SK-N-SH (cell line): ENCODE data around the gene INO80D. TPM values are rescaled to one million over a fixed set of nuclear protein-coding genes. Genes with fewer than 3 reads are reported as not detected.

Source experiments
- CTCF ChIA-PET: fragments of 300-600, 350-600 bp; formaldehyde crosslinking; extraction: SDS; loops from one replicate; lab custom pipeline; 2021; lab: Yijun Ruan, JAX
- POLR2A ChIA-PET: fragments of 350-600 bp; sonication (Branson Sonifier 250); formaldehyde crosslinking; extraction: SDS; loops from one replicate; lab custom pipeline; 2020; ENCODE audit warnings: antibody characterized with exemption, inconsistent platforms; lab: Yijun Ruan, JAX
- DNase-seq: peaks from one replicate; pipeline ENCODE4 v3.0.0; 2012
- H2AFZ ChIP-seq: fragments of 200-600 bp; sonication (generic); 2 replicates; pipeline ENCODE4 v1.8.1; 2016; ENCODE audit warnings: antibody characterized with exemption, mild to moderate bottlenecking, low read depth
- H3F3A ChIP-seq: fragments of 200-600 bp; sonication (generic); replicated peaks from 2 replicates; pipeline ENCODE3; 2016; ENCODE audit warnings: antibody characterized with exemption, mild to moderate bottlenecking; ENCODE audit not compliant: insufficient read depth
- H3K27ac ChIP-seq, 2 experiments: fragments of 200-500 bp in 1 of 2; fragments of 200-600 bp in 1 of 2; sonication (Bioruptor generic) in 1 of 2; sonication (generic), shearing (Covaris generic) in 1 of 2; 2 replicates each; pipeline versions ENCODE4 v1.5.1 to v1.6.1; 2014 to 2016; ENCODE audit warnings: low read depth in 2 of 2, inconsistent platforms in 1 of 2, low read length in 1 of 2, mild to moderate bottlenecking in 1 of 2, mixed read lengths in 1 of 2
- H3K27me3 ChIP-seq: fragments of 200-600 bp; sonication (generic), shearing (Covaris generic); 2 replicates; pipeline ENCODE4 v1.6.1; 2016; ENCODE audit warnings: mixed run types; ENCODE audit not compliant: insufficient read depth
- H3K36me3 ChIP-seq, 2 experiments: fragments of 200-500 bp in 1 of 2; fragments of 200-600 bp in 1 of 2; sonication (Bioruptor generic) in 1 of 2; sonication (generic) in 1 of 2; replicated peaks in 1 of 2; 2 replicates each; pipeline versions ENCODE3 to v1.5.1; 2014 to 2016; ENCODE audit warnings: low read length in 1 of 2, mild to moderate bottlenecking in 1 of 2; ENCODE audit not compliant: insufficient read depth in 2 of 2, control insufficient read depth in 1 of 2
- H3K4me1 ChIP-seq, 2 experiments: fragments of 200-500 bp in 1 of 2; fragments of 200-600 bp in 1 of 2; sonication (Bioruptor generic) in 1 of 2; sonication (generic), shearing (Covaris generic) in 1 of 2; 2 replicates each; pipeline versions ENCODE4 v1.5.1 to v1.6.1; 2014 to 2016; ENCODE audit warnings: low read depth in 1 of 2, low read length in 1 of 2, mixed run types in 1 of 2; ENCODE audit not compliant: insufficient read depth in 2 of 2, control insufficient read depth in 1 of 2
- H3K4me2 ChIP-seq: fragments of 200-600 bp; sonication (generic), shearing (Covaris generic); 2 replicates; pipeline ENCODE4 v1.6.1; 2017; ENCODE audit warnings: mixed run types
- H3K4me3 ChIP-seq, 2 experiments: fragments of 200-500 bp in 1 of 2; fragments of 200-600 bp in 1 of 2; sonication (Bioruptor generic) in 1 of 2; sonication (generic), shearing (Covaris generic) in 1 of 2; 2 replicates each; pipeline versions ENCODE4 v1.5.1 to v1.8.1; 2014 to 2016; ENCODE audit warnings: low read depth in 2 of 2, inconsistent platforms in 1 of 2, low read length in 1 of 2, mild to moderate bottlenecking in 1 of 2, mixed read lengths in 1 of 2, moderate library complexity in 1 of 2
- H3K79me2 ChIP-seq: fragments of 200-600 bp; sonication (generic); 2 replicates; pipeline ENCODE4 v1.8.1; 2017; ENCODE audit warnings: mild to moderate bottlenecking; ENCODE audit not compliant: insufficient read depth
- H3K9ac ChIP-seq: fragments of 200-600 bp; sonication (generic); 2 replicates; pipeline ENCODE4 v1.6.1; 2017; ENCODE audit warnings: mixed run types
- H3K9me2 ChIP-seq: fragments of 200-600 bp; sonication (generic); 2 replicates; pipeline ENCODE4 v1.6.1; 2017; ENCODE audit warnings: mixed run types
- H3K9me3 ChIP-seq: fragments of 200-600 bp; sonication (generic); 2 replicates; pipeline ENCODE4 v1.6.1; 2017; ENCODE audit warnings: mixed run types, mild to moderate bottlenecking, moderate library complexity
- H4K20me1 ChIP-seq: fragments of 200-600 bp; sonication (generic); 2 replicates; pipeline ENCODE4 v1.6.1; 2017; ENCODE audit warnings: mild to moderate bottlenecking, mixed run types; ENCODE audit not compliant: insufficient read depth
- ELF1 ChIP-seq: IDR thresholded peaks from 2 replicates; pipeline ENCODE4 v1.4.0; 2012
- FOSL2 ChIP-seq: IDR thresholded peaks from 2 replicates; pipeline ENCODE4 v1.4.0; 2012; ENCODE audit warnings: low read depth, mild to moderate bottlenecking, moderate library complexity, borderline replicate concordance
- FOXM1 ChIP-seq: IDR thresholded peaks from 2 replicates; pipeline ENCODE4 v1.4.0; 2012; ENCODE audit warnings: low read depth, mild to moderate bottlenecking
- MEF2A ChIP-seq: IDR thresholded peaks from 2 replicates; pipeline ENCODE4 v1.4.0; 2012; ENCODE audit warnings: low read depth, borderline replicate concordance
- NFIC ChIP-seq: IDR thresholded peaks from 2 replicates; pipeline ENCODE4 v1.4.0; 2012; ENCODE audit warnings: borderline replicate concordance
- NRF1 ChIP-seq: IDR thresholded peaks from 2 replicates; pipeline ENCODE4 v1.6.1; 2012; ENCODE audit warnings: low read depth, mild to moderate bottlenecking, low read length
- SIN3A ChIP-seq: IDR thresholded peaks from 2 replicates; pipeline ENCODE4 v1.6.1; 2012; ENCODE audit warnings: low read depth, mild to moderate bottlenecking, low read length, moderate library complexity, borderline replicate concordance
- WGBS: methylation state at CpG from one replicate; pipeline ENCODE4 v1.1.6; 2017; ENCODE audit warnings: low lambda C conversion rate; 5-methylcytosine and 5-hydroxymethylcytosine counted together
- polyA plus RNA-seq, 3 experiments: library from polyadenylated mRNA; depleted of rRNA; stranded (reverse); fragments of >200 nt; gene quantifications; 2 replicates each; pipeline ENCODE4 v1.2.3, GENCODE V29; 2012
- TF ChIP-seq, protein P1 (sequence below): IDR thresholded peaks from 2 replicates; pipeline ENCODE4 v1.4.0; 2012; ENCODE audit warnings: low read depth, borderline replicate concordance
- TF ChIP-seq, protein P2 (sequence below): fragments of 200-600 bp; sonication (generic); IDR thresholded peaks from 2 replicates; pipeline ENCODE4 v1.6.1; 2017; ENCODE audit warnings: antibody characterized with exemption, mild to moderate bottlenecking, moderate library complexity

The INO80D gene
- polyA plus RNA-seq, 1 of the 3 experiments (the other 2 are of a cell fraction): 0.69 TPM

DNA sequence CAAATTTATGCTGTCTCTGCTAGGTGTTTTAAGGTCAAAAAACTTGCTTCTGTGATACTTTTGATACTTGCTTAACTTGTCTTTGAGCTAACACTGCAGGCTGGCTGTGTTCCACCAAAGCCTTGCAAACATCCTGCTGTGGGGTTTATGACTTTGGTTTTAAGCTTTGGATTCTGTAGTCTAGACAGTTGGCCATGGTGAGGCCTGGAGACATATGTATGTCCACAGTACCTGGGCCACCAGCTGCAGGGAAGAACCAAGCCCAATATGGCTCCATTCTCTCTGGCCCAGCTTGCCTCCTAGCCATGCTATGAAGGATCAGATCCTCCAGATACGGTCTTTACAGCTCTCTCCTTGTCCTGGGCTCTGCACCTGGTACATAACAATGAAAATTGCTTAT, 113.9 kb downstream of the INO80D start (continued):
- TF ChIP-seq, protein P1, sequence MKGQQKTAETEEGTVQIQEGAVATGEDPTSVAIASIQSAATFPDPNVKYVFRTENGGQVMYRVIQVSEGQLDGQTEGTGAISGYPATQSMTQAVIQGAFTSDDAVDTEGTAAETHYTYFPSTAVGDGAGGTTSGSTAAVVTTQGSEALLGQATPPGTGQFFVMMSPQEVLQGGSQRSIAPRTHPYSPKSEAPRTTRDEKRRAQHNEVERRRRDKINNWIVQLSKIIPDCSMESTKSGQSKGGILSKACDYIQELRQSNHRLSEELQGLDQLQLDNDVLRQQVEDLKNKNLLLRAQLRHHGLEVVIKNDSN: no peak
- TF ChIP-seq, protein P2, sequence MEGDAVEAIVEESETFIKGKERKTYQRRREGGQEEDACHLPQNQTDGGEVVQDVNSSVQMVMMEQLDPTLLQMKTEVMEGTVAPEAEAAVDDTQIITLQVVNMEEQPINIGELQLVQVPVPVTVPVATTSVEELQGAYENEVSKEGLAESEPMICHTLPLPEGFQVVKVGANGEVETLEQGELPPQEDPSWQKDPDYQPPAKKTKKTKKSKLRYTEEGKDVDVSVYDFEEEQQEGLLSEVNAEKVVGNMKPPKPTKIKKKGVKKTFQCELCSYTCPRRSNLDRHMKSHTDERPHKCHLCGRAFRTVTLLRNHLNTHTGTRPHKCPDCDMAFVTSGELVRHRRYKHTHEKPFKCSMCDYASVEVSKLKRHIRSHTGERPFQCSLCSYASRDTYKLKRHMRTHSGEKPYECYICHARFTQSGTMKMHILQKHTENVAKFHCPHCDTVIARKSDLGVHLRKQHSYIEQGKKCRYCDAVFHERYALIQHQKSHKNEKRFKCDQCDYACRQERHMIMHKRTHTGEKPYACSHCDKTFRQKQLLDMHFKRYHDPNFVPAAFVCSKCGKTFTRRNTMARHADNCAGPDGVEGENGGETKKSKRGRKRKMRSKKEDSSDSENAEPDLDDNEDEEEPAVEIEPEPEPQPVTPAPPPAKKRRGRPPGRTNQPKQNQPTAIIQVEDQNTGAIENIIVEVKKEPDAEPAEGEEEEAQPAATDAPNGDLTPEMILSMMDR: no peak
- TF ChIP-seq ELF1 (no peak), FOSL2 (no peak), FOXM1 (no peak)

DNA sequence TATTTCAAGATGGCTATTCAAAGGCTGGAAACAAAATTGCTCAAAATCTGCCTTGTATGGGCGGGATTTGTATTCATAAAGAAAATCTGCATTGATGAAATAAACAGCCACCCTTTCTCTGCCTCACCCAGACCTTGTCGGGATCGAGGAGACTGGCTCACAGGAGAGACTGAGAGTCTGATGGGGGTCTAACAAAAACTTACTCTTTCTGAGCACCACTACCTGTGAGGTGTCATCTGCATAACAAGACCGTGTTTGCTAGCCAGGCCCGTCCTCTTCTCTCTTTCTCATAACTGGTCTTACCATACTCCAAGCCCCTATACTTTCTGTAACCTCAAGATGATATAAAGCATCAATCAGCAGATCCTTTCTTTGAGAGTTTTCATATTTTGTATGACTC, 115.6 kb downstream of the INO80D start:
- H3K4me1 ChIP-seq: no peaks in the 10 kb centered on the region
- H3K36me3 ChIP-seq: no peaks in the 10 kb centered on the region
- no peaks in the 10 kb centered on the region for H3K79me2 ChIP-seq
- H2AFZ ChIP-seq: no peak overlapping the region
- WGBS: 72% methylated on average over 5 of the region's 5 CpGs
- no peaks in the 10 kb centered on the region for H3K9me2 ChIP-seq
- no peak overlapping the region for H3K4me2 ChIP-seq
- ChIA-PET CTCF (interaction anchor here (0.6 to 1.7 kb wide), 2 partner anchors 22 to 30 kb away, joined by 3 to 5 read pairs; no protein-coding TSS in a partner anchor), POLR2A (no interaction called here)
- H4K20me1 ChIP-seq: no peaks in the 10 kb centered on the region
- TF ChIP-seq MEF2A: no peak
- TF ChIP-seq SIN3A: no peak
- TF ChIP-seq ELF1: no peak
- no peaks in the 10 kb centered on the region for H3F3A ChIP-seq
- H3K27me3 ChIP-seq: no peaks in the 10 kb centered on the region; the same call in 1 of the 2 replicates
- no peak overlapping the region for H3K4me3 ChIP-seq
- no peak overlapping the region for H3K9ac ChIP-seq
- no peak for DNase-seq
- no peaks in the 10 kb centered on the region for H3K9me3 ChIP-seq
- no peak overlapping the region for H3K27ac ChIP-seq

DNA sequence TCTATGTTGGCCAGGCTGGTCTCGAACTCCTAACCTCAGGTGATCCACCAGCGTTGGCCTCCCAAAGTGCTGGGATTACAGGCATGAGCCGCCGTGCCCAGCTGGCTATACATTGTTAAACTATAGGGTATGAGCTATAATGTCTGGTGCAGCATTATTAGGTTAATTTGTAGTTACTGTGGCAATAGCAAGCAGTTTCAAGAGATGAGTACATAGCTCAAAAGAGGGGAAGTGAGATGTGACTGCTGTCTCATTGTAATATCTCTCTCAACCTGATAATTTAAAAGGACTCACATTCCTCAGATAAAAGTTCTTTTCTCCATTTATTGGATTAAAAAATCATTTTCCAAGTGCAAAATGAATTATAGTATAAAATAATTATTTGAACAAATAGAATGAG, 116.4 kb downstream of the INO80D start:
- Histone ChIP-seq H3K4me2 (no peak overlapping the region), H3K27ac (no peak overlapping the region), H3K36me3 (no peaks in the 10 kb centered on the region), H4K20me1 (no peaks in the 10 kb centered on the region), H3K27me3 (no peaks in the 10 kb centered on the region; the same call in 1 of the 2 replicates), H3K9ac (no peak overlapping the region), H3K4me3 (no peak overlapping the region), H3K4me1 (no peaks in the 10 kb centered on the region), H3K9me3 (no peaks in the 10 kb centered on the region), H3K9me2 (no peaks in the 10 kb centered on the region), H3K79me2 (no peaks in the 10 kb centered on the region), H3F3A (no peaks in the 10 kb centered on the region), H2AFZ (no peak overlapping the region)
- 75% methylated on average over 4 of the region's 4 CpGs for WGBS
- no peak for DNase-seq
- ChIA-PET POLR2A (no interaction called here), CTCF (interaction anchor here (0.8 to 1.2 kb wide), 2 partner anchors 21 to 44 kb away, joined by 3 to 4 read pairs; no protein-coding TSS in a partner anchor)
- TF ChIP-seq NFIC (no peak), NRF1 (no peak)
- TF ChIP-seq, all 33 proteins: peak for 0
